ENCODE measurements around the gene SUPT3H.

DNA sequence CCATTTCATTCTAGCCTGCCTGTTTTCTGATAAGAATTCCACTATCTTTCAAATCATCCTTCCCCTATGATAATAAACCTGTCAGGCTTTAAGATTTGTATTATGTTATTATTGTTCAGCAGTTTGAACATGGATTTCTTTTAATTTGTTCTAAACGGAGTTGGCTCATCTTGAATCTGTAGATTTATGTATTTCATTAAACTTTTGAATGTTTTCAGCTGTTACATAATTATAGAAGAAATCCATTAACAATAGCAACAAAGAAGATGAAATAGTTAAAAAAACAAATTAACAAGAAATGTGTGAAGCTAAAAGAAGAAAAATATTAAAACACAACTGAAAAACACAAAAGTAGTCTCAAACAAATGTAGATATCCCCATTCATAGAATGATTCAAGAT lies 273.3 kb downstream of the SUPT3H start:
- TF ChIP-seq, protein P1, sequence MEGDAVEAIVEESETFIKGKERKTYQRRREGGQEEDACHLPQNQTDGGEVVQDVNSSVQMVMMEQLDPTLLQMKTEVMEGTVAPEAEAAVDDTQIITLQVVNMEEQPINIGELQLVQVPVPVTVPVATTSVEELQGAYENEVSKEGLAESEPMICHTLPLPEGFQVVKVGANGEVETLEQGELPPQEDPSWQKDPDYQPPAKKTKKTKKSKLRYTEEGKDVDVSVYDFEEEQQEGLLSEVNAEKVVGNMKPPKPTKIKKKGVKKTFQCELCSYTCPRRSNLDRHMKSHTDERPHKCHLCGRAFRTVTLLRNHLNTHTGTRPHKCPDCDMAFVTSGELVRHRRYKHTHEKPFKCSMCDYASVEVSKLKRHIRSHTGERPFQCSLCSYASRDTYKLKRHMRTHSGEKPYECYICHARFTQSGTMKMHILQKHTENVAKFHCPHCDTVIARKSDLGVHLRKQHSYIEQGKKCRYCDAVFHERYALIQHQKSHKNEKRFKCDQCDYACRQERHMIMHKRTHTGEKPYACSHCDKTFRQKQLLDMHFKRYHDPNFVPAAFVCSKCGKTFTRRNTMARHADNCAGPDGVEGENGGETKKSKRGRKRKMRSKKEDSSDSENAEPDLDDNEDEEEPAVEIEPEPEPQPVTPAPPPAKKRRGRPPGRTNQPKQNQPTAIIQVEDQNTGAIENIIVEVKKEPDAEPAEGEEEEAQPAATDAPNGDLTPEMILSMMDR (IDR thresholded peaks at IDR 0.05), result no peak
- no peak for TF ChIP-seq EP300 (IDR thresholded peaks at IDR 0.05)
